ENCODE results near the gene GDPD1. TPM values are rescaled to one million over a fixed set of nuclear protein-coding genes. Genes with fewer than 3 reads are reported as not detected.

The GDPD1 gene
- total and polyA plus RNA-seq, 4 donors: 1.2 to 8.7 (median 2.1) TPM

- no peaks in the 10 kb centered on the region for H3K27me3 ChIP-seq (ENCODE audit: control insufficient read depth in 3 of 3, insufficient read depth in 3 of 3, low read length in 2 of 3)
- no peaks in the 10 kb centered on the region for H3K36me3 ChIP-seq (ENCODE audit: control insufficient read depth in 4 of 4, insufficient read depth in 4 of 4, low read length in 4 of 4)
- H3K9ac ChIP-seq (ENCODE audit: insufficient read depth in 1 of 2, low read length in 2 of 2): no peak overlapping the region
- H3K4me3 ChIP-seq: no peak overlapping the region
- DNase-seq (no peak), ATAC-seq (ENCODE audit: insufficient read depth, low FRiP score) (no peak)
- H3K9me3 ChIP-seq (ENCODE audit: control insufficient read depth in 4 of 4, insufficient read depth in 3 of 4, low read length in 3 of 4): no peaks in the 10 kb centered on the region
- no peak overlapping the region for H3K27ac ChIP-seq (ENCODE audit: low read depth in 1 of 2, low read length in 1 of 2)
- TF ChIP-seq CTCF (IDR thresholded peaks at IDR 0.05; ENCODE audit: control extremely low read depth, extremely low read depth): no peak
- H3K4me1 ChIP-seq (ENCODE audit: control insufficient read depth in 5 of 5, insufficient read depth in 5 of 5, low read length in 5 of 5): no peaks in the 10 kb centered on the region
- WGBS, 2 donors: 65 to 85% methylated on average over 2 of the region's 2 CpGs
Measured at GRCh38 chr17:59254742-59255141, 34.4 kb downstream of the GDPD1 start.

- no peak overlapping the region for H3K27ac ChIP-seq (ENCODE audit: low read depth in 1 of 2, low read length in 1 of 2)
- no peaks in the 10 kb centered on the region for H3K9me3 ChIP-seq (ENCODE audit: control insufficient read depth in 4 of 4, insufficient read depth in 3 of 4, low read length in 3 of 4)
- 65 to 86% methylated on average over 2 of the region's 2 CpGs for WGBS, 2 donors
- H3K27me3 ChIP-seq (ENCODE audit: control insufficient read depth in 3 of 3, insufficient read depth in 3 of 3, low read length in 2 of 3): no peaks in the 10 kb centered on the region
- no peak for ATAC-seq (ENCODE audit: insufficient read depth, low FRiP score)
- H3K4me1 ChIP-seq (ENCODE audit: control insufficient read depth in 5 of 5, insufficient read depth in 5 of 5, low read length in 5 of 5): no peaks in the 10 kb centered on the region
- H3K36me3 ChIP-seq (ENCODE audit: control insufficient read depth in 4 of 4, insufficient read depth in 4 of 4, low read length in 4 of 4): no peaks in the 10 kb centered on the region
- TF ChIP-seq CTCF (IDR thresholded peaks at IDR 0.05; ENCODE audit: control extremely low read depth, extremely low read depth): no peak
- no peak for DNase-seq
- H3K9ac ChIP-seq (ENCODE audit: insufficient read depth in 1 of 2, low read length in 2 of 2): no peak overlapping the region
- H3K4me3 ChIP-seq: no peak overlapping the region
Measured at GRCh38 chr17:59257101-59257500, 36.8 kb downstream of the GDPD1 start.

GRCh38 chr17:59260722-59261121 is 40.4 kb downstream of the GDPD1 start:
- Histone ChIP-seq H3K4me1 (ENCODE audit: control insufficient read depth in 5 of 5, insufficient read depth in 5 of 5, low read length in 5 of 5) (no peaks in the 10 kb centered on the region), H3K36me3 (ENCODE audit: control insufficient read depth in 4 of 4, insufficient read depth in 4 of 4, low read length in 4 of 4) (no peaks in the 10 kb centered on the region), H3K9me3 (ENCODE audit: control insufficient read depth in 4 of 4, insufficient read depth in 3 of 4, low read length in 3 of 4) (no peaks in the 10 kb centered on the region), H3K27me3 (ENCODE audit: control insufficient read depth in 3 of 3, insufficient read depth in 3 of 3, low read length in 2 of 3) (no peaks in the 10 kb centered on the region), H3K27ac (ENCODE audit: low read depth in 1 of 2, low read length in 1 of 2) (no peak overlapping the region), H3K9ac (ENCODE audit: insufficient read depth in 1 of 2, low read length in 2 of 2) (no peak overlapping the region), H3K4me3 (no peak overlapping the region)
- TF ChIP-seq CTCF (IDR thresholded peaks at IDR 0.05; ENCODE audit: control extremely low read depth, extremely low read depth): no peak
- no peak for ATAC-seq (ENCODE audit: insufficient read depth, low FRiP score)
- no peak for DNase-seq
- 96 to 100% methylated on average over 2 of the region's 2 CpGs for WGBS, 2 donors

GRCh38 chr17:59266745-59267144 is 46.4 kb downstream of the GDPD1 start:
- ATAC-seq (ENCODE audit: insufficient read depth, low FRiP score) (no peak), DNase-seq (no peak)
- Histone ChIP-seq H3K27ac (ENCODE audit: low read depth in 1 of 2, low read length in 1 of 2) (no peak overlapping the region), H3K27me3 (ENCODE audit: control insufficient read depth in 3 of 3, insufficient read depth in 3 of 3, low read length in 2 of 3) (no peaks in the 10 kb centered on the region), H3K36me3 (ENCODE audit: control insufficient read depth in 4 of 4, insufficient read depth in 4 of 4, low read length in 4 of 4) (no peaks in the 10 kb centered on the region), H3K4me1 (ENCODE audit: control insufficient read depth in 5 of 5, insufficient read depth in 5 of 5, low read length in 5 of 5) (no peaks in the 10 kb centered on the region), H3K9me3 (ENCODE audit: control insufficient read depth in 4 of 4, insufficient read depth in 3 of 4, low read length in 3 of 4) (no peaks in the 10 kb centered on the region), H3K4me3 (no peak overlapping the region), H3K9ac (ENCODE audit: insufficient read depth in 1 of 2, low read length in 2 of 2) (no peak overlapping the region)
- WGBS, 2 donors: 49% methylated on average over 4 of the region's 4 CpGs
- TF ChIP-seq CTCF (IDR thresholded peaks at IDR 0.05; ENCODE audit: control extremely low read depth, extremely low read depth): no peak
